ENCODE measurements around the gene EMC6.

The EMC6 gene

DNA sequence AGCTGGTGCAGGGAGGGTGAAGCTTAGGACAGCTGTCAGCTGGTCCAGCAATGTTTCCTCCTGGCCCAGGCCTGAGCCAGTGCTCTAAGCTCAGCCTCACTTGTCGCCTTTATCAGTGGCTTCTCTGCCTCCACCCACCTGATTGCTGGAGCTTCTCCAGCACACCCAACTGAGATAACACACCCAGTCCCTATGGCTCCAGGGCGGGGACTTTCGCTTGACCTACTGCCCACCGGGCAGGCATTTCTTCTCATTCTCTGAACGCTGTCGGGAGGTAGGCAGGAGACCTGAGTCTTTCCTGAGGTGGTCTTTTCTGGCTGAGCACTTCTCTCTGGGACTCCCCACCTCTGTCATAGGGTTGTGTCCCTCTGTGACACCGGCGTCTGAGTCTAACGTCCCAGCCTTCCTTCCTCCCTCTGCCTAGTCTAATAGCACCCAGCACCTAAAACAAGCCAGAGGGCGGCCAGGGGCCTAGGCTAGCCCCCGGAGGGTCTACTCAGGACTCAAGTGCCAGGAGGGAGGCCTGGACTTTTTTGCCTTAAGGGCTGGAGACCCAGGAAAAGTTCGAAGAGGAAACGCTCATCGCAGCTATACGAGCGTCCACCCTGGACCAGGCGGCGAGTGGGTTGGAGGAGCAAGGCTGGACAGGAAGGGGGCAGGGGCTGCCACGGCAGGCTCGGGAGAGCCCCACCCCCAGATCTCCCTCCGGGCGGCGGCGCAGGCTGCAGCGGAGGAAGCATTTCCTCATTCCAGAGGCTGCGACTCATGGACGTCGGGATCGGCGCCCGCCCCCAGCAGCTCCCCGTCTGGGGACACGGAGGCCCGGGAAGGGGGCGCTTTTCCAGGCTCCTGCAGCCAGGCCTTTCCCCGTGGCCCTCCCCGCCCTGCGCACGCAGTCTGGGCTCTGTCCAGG, 990 bp upstream of the EMC6 start:
- Histone ChIP-seq H3K4me2 (ENCODE audit: insufficient read depth, low read length, poor library complexity, severe bottlenecking) (peak overlapping the region; percentile 97), H3K9me3 (replicated peaks in 1 of 2; ENCODE audit: control insufficient read depth in 2 of 2, insufficient read depth in 1 of 2, low read depth in 1 of 2, low read length in 2 of 2) (no peaks in the 10 kb centered on the region), H4K8ac (ENCODE audit: low read depth, low read length) (no peak overlapping the region), H3K79me1 (ENCODE audit: low read depth, low read length) (peaks cover 13% of the 10 kb centered on the region), H3K4me3 (ENCODE audit: low read length in 2 of 2) (peak overlapping the region; percentile 94 to 97), H2AK5ac (ENCODE audit: low read depth, low read length) (peak overlapping the region; percentile 90), H3K18ac (ENCODE audit: low read length) (peak overlapping the region; percentile 99), H3K27me3 (ENCODE audit: control insufficient read depth in 3 of 3, insufficient read depth in 3 of 3, low read depth in 1 of 3, low read length in 3 of 3) (no peaks in the 10 kb centered on the region), H3K4ac (ENCODE audit: low read length) (peak overlapping the region; percentile 72), H3K9ac (ENCODE audit: low read depth, low read length, poor library complexity) (peak overlapping the region; percentile 94), H3K14ac (ENCODE audit: low read length) (peak overlapping the region; percentile 84), H3K36me3 (replicated peaks in 1 of 2; ENCODE audit: control insufficient read depth in 2 of 2, insufficient read depth in 2 of 2, low read length in 2 of 2) (peaks cover 9 to 43% of the 10 kb centered on the region in 2 donors), H3K4me1 (ENCODE audit: control insufficient read depth in 2 of 2, insufficient read depth in 1 of 2, low read depth in 1 of 2, low read length in 2 of 2) (peaks cover 9 to 14% of the 10 kb centered on the region in 2 donors), H2BK120ac (ENCODE audit: low read depth, low read length) (no peak overlapping the region), H3K23ac (ENCODE audit: low read depth, low read length, poor library complexity) (peak overlapping the region; percentile 98), H4K91ac (ENCODE audit: low read depth, low read length, poor library complexity) (no peak overlapping the region), H2BK15ac (ENCODE audit: low read length) (no peak overlapping the region), H2BK12ac (ENCODE audit: low read length) (peak overlapping the region; percentile 64), H2AFZ (ENCODE audit: low read length) (peak overlapping the region; percentile 100), H2BK5ac (ENCODE audit: low read length) (peak overlapping the region; percentile 99), H3K27ac (replicated peaks; ENCODE audit: low read length) (peak overlapping the region; percentile 99)
- no peak for DNase-seq (ENCODE audit: low spot score)
- no CpG with 5 or more reads among the region's 39 CpGs for WGBS, 2 donors (ENCODE audit: extremely low coverage in 2 of 2, insufficient read length in 2 of 2, insufficient replicate concordance in 1 of 2)

DNA sequence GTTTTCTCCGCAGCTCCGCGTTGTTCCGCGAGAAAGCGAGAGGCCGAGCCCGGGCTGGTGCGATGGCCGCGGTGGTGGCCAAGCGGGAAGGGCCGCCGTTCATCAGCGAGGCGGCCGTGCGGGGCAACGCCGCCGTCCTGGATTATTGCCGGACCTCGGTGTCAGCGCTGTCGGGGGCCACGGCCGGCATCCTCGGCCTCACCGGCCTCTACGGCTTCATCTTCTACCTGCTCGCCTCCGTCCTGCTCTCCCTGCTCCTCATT, 404 bp downstream of the EMC6 start:
- peak overlapping the region; percentile 72 for H3K4me2 ChIP-seq (ENCODE audit: insufficient read depth, low read length, poor library complexity, severe bottlenecking)
- no peak overlapping the region for H2BK12ac ChIP-seq (ENCODE audit: low read length)
- WGBS, 2 donors (ENCODE audit: extremely low coverage in 2 of 2, insufficient read length in 2 of 2, insufficient replicate concordance in 1 of 2): no CpG with 5 or more reads among the region's 32 CpGs
- H4K8ac ChIP-seq (ENCODE audit: low read depth, low read length): peak overlapping the region; percentile 76
- no peaks in the 10 kb centered on the region for H3K27me3 ChIP-seq (ENCODE audit: control insufficient read depth in 3 of 3, insufficient read depth in 3 of 3, low read depth in 1 of 3, low read length in 3 of 3)
- peak overlapping the region; percentile 93 for H3K18ac ChIP-seq (ENCODE audit: low read length)
- peaks cover 13% of the 10 kb centered on the region for H3K79me1 ChIP-seq (ENCODE audit: low read depth, low read length)
- no peak overlapping the region for H4K91ac ChIP-seq (ENCODE audit: low read depth, low read length, poor library complexity)
- H3K4me1 ChIP-seq (ENCODE audit: control insufficient read depth in 2 of 2, insufficient read depth in 1 of 2, low read depth in 1 of 2, low read length in 2 of 2): peaks cover 9 to 12% of the 10 kb centered on the region in 2 donors
- peak overlapping the region; percentile 94 to 97 for H3K4me3 ChIP-seq (ENCODE audit: low read length in 2 of 2)
- no peak overlapping the region for H2BK15ac ChIP-seq (ENCODE audit: low read length)
- no peaks in the 10 kb centered on the region for H3K9me3 ChIP-seq (replicated peaks in 1 of 2; ENCODE audit: control insufficient read depth in 2 of 2, insufficient read depth in 1 of 2, low read depth in 1 of 2, low read length in 2 of 2)
- no peak overlapping the region for H3K27ac ChIP-seq (replicated peaks; ENCODE audit: low read length)
- H2AFZ ChIP-seq (ENCODE audit: low read length): peak overlapping the region; percentile 93
- peak overlapping the region; percentile 93 for H2BK5ac ChIP-seq (ENCODE audit: low read length)
- DNase-seq (ENCODE audit: low spot score): no peak
- no peak overlapping the region for H2BK120ac ChIP-seq (ENCODE audit: low read depth, low read length)
- H2AK5ac ChIP-seq (ENCODE audit: low read depth, low read length): peak overlapping the region; percentile 95
- H3K36me3 ChIP-seq (replicated peaks in 1 of 2; ENCODE audit: control insufficient read depth in 2 of 2, insufficient read depth in 2 of 2, low read length in 2 of 2): peaks cover 8 to 30% of the 10 kb centered on the region in 2 donors
- H3K23ac ChIP-seq (ENCODE audit: low read depth, low read length, poor library complexity): peak overlapping the region; percentile 98
- H3K4ac ChIP-seq (ENCODE audit: low read length): peak overlapping the region; percentile 96
- peak overlapping the region; percentile 98 for H3K9ac ChIP-seq (ENCODE audit: low read depth, low read length, poor library complexity)
- peak overlapping the region; percentile 94 for H3K14ac ChIP-seq (ENCODE audit: low read length)

DNA sequence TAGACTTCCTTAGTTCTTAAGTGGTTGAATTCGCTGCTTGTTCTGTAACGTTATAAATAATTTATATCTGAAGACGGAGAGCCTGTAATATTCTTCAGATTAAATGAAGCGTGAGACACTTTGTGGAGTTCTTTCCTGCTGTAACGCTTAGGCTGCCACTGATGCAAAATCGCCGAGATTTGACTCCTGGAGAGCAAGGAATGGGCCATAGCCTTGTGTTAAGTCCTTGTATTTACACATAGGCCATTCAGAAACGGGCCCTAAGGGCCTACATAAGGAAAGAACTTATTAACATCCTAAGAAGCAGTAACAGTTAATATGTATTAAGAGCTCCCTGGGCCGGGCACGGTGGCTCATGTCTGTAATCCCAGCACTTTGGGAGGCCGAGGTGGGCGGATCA, 936 bp downstream of the EMC6 start:
- Histone ChIP-seq H2AFZ (ENCODE audit: low read length) (no peak overlapping the region), H4K91ac (ENCODE audit: low read depth, low read length, poor library complexity) (no peak overlapping the region), H2BK5ac (ENCODE audit: low read length) (no peak overlapping the region), H3K9me3 (replicated peaks in 1 of 2; ENCODE audit: control insufficient read depth in 2 of 2, insufficient read depth in 1 of 2, low read depth in 1 of 2, low read length in 2 of 2) (no peaks in the 10 kb centered on the region), H4K8ac (ENCODE audit: low read depth, low read length) (no peak overlapping the region), H3K4me2 (ENCODE audit: insufficient read depth, low read length, poor library complexity, severe bottlenecking) (peak overlapping the region; percentile 72), H2BK12ac (ENCODE audit: low read length) (no peak overlapping the region), H3K23ac (ENCODE audit: low read depth, low read length, poor library complexity) (no peak overlapping the region), H2BK120ac (ENCODE audit: low read depth, low read length) (no peak overlapping the region), H3K14ac (ENCODE audit: low read length) (no peak overlapping the region), H3K36me3 (replicated peaks in 1 of 2; ENCODE audit: control insufficient read depth in 2 of 2, insufficient read depth in 2 of 2, low read length in 2 of 2) (peaks cover 5 to 25% of the 10 kb centered on the region in 2 donors), H2AK5ac (ENCODE audit: low read depth, low read length) (no peak overlapping the region), H3K9ac (ENCODE audit: low read depth, low read length, poor library complexity) (no peak overlapping the region), H3K4me3 (ENCODE audit: low read length in 2 of 2) (peak overlapping the region; percentile 94 to 97), H3K4me1 (ENCODE audit: control insufficient read depth in 2 of 2, insufficient read depth in 1 of 2, low read depth in 1 of 2, low read length in 2 of 2) (peaks cover 11 to 14% of the 10 kb centered on the region in 2 donors), H3K4ac (ENCODE audit: low read length) (no peak overlapping the region), H2BK15ac (ENCODE audit: low read length) (no peak overlapping the region), H3K79me1 (ENCODE audit: low read depth, low read length) (peaks cover 13% of the 10 kb centered on the region), H3K27ac (replicated peaks; ENCODE audit: low read length) (no peak overlapping the region), H3K18ac (ENCODE audit: low read length) (no peak overlapping the region), H3K27me3 (ENCODE audit: control insufficient read depth in 3 of 3, insufficient read depth in 3 of 3, low read depth in 1 of 3, low read length in 3 of 3) (no peaks in the 10 kb centered on the region)
- DNase-seq (ENCODE audit: low spot score): no peak
- no CpG with 5 or more reads among the region's 12 CpGs for WGBS, 2 donors (ENCODE audit: extremely low coverage in 2 of 2, insufficient read length in 2 of 2, insufficient replicate concordance in 1 of 2)

DNA sequence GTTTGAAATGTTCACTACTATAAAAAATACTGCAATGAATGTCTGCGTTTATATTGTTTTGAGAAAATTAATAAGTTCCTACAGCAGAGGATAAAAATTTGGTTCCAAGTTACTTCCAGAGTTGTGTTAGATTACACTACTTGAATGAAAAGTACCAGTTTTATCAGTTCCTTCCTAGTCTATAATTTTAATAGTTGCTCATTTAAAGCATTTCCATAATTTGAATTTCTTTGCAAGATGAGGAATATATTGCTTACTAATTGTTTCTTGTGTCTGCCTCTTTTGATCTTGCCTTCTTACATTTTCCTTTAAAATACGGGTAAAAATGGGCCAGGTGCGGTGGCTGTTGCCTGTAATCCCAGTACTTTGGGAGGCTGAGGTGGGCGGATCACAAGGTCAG, 4.0 kb downstream of the EMC6 start:
- Histone ChIP-seq H3K18ac (ENCODE audit: low read length) (no peak overlapping the region), H3K23ac (ENCODE audit: low read depth, low read length, poor library complexity) (no peak overlapping the region), H2AFZ (ENCODE audit: low read length) (no peak overlapping the region), H2BK12ac (ENCODE audit: low read length) (no peak overlapping the region), H3K36me3 (replicated peaks in 1 of 2; ENCODE audit: control insufficient read depth in 2 of 2, insufficient read depth in 2 of 2, low read length in 2 of 2) (peaks cover 2 to 20% of the 10 kb centered on the region in 2 donors), H3K27me3 (ENCODE audit: control insufficient read depth in 3 of 3, insufficient read depth in 3 of 3, low read depth in 1 of 3, low read length in 3 of 3) (peaks cover 0 to 6% (median 0%) of the 10 kb centered on the region in 3 experiments), H2BK5ac (ENCODE audit: low read length) (no peak overlapping the region), H3K4me3 (ENCODE audit: low read length in 2 of 2) (no peak overlapping the region), H3K27ac (replicated peaks; ENCODE audit: low read length) (no peak overlapping the region), H3K4me1 (ENCODE audit: control insufficient read depth in 2 of 2, insufficient read depth in 1 of 2, low read depth in 1 of 2, low read length in 2 of 2) (peaks cover 6 to 10% of the 10 kb centered on the region in 2 donors), H2BK120ac (ENCODE audit: low read depth, low read length) (no peak overlapping the region), H3K9me3 (replicated peaks in 1 of 2; ENCODE audit: control insufficient read depth in 2 of 2, insufficient read depth in 1 of 2, low read depth in 1 of 2, low read length in 2 of 2) (no peaks in the 10 kb centered on the region), H2BK15ac (ENCODE audit: low read length) (no peak overlapping the region), H3K79me1 (ENCODE audit: low read depth, low read length) (peaks cover 6% of the 10 kb centered on the region), H3K4ac (ENCODE audit: low read length) (no peak overlapping the region), H3K4me2 (ENCODE audit: insufficient read depth, low read length, poor library complexity, severe bottlenecking) (no peak overlapping the region), H3K9ac (ENCODE audit: low read depth, low read length, poor library complexity) (no peak overlapping the region), H2AK5ac (ENCODE audit: low read depth, low read length) (no peak overlapping the region), H4K91ac (ENCODE audit: low read depth, low read length, poor library complexity) (no peak overlapping the region), H4K8ac (ENCODE audit: low read depth, low read length) (no peak overlapping the region), H3K14ac (ENCODE audit: low read length) (no peak overlapping the region)
- no CpG with 5 or more reads among the region's 4 CpGs for WGBS, 2 donors (ENCODE audit: extremely low coverage in 2 of 2, insufficient read length in 2 of 2, insufficient replicate concordance in 1 of 2)
- DNase-seq (ENCODE audit: low spot score): no peak

Data from neuronal stem cell (in vitro differentiated cells).